ENCODE data around the gene DHRSX.
"Not testable (repeated sequence)": the region's sequence is repeated elsewhere in the genome, so short reads cannot be mapped to it uniquely, and the experiment has no call there.

The DHRSX gene

GRCh38 chrX:2299871-2300270 lies 200.9 kb downstream of the DHRSX start:
- no peak for DNase-seq

GRCh38 chrX:2286731-2287130 lies 214.0 kb downstream of the DHRSX start:
- no peak for DNase-seq

GRCh38 chrX:2284601-2285000 lies 216.2 kb downstream of the DHRSX start:
- DNase-seq = no peak

GRCh38 chrX:2284133-2284532 lies 216.6 kb downstream of the DHRSX start:
- DNase-seq = no peak

- DNase-seq = no peak
These were observed 217.5 kb downstream of the DHRSX start for GRCh38 chrX:2283111-2283859.

- DNase-seq = no peak
These were observed 218.2 kb downstream of the DHRSX start for GRCh38 chrX:2282490-2283090.

- no peak for DNase-seq
These were observed 228.4 kb downstream of the DHRSX start for GRCh38 chrX:2272337-2272736.

GRCh38 chrX:2271595-2271994 lies 229.2 kb downstream of the DHRSX start:
- DNase-seq = not testable (repeated sequence)

GRCh38 chrX:2270783-2271182 lies 230.0 kb downstream of the DHRSX start:
- DNase-seq = not testable (repeated sequence)

GRCh38 chrX:2267890-2268289 lies 232.9 kb downstream of the DHRSX start:
- no peak for DNase-seq

GRCh38 chrX:2266445-2267349 lies 234.1 kb downstream of the DHRSX start:
- DNase-seq = no peak

GRCh38 chrX:2265658-2266444 lies 234.9 kb downstream of the DHRSX start:
- DNase-seq = not testable (repeated sequence)

- no peak for DNase-seq
These were observed 236.4 kb downstream of the DHRSX start for GRCh38 chrX:2264179-2265030.

- DNase-seq = no peak
These were observed 237.6 kb downstream of the DHRSX start for GRCh38 chrX:2263203-2263602.

GRCh38 chrX:2262668-2263055 lies 238.1 kb downstream of the DHRSX start:
- no peak for DNase-seq

GRCh38 chrX:2261831-2262667 lies 238.7 kb downstream of the DHRSX start:
- no peak for DNase-seq

- DNase-seq = no peak
These were observed 248.3 kb downstream of the DHRSX start for GRCh38 chrX:2252331-2253065.

- no peak for DNase-seq
These were observed 249.6 kb downstream of the DHRSX start for GRCh38 chrX:2251211-2251610.

GRCh38 chrX:2243913-2244460 lies 256.8 kb downstream of the DHRSX start:
- DNase-seq = no peak

- DNase-seq = no peak
These were observed 257.8 kb downstream of the DHRSX start for GRCh38 chrX:2242980-2243379.
